ENCODE data around the gene PDE4D. TPM values are rescaled to one million over a fixed set of nuclear protein-coding genes. Genes with fewer than 3 reads are reported as not detected.
"Not testable (repeated sequence)": the region's sequence is repeated elsewhere in the genome, so short reads cannot be mapped to it uniquely, and the experiment has no call there.

Gene PDE4D
- total RNA-seq, 1 donor from 2014 or later = 85.8 TPM

DNA sequence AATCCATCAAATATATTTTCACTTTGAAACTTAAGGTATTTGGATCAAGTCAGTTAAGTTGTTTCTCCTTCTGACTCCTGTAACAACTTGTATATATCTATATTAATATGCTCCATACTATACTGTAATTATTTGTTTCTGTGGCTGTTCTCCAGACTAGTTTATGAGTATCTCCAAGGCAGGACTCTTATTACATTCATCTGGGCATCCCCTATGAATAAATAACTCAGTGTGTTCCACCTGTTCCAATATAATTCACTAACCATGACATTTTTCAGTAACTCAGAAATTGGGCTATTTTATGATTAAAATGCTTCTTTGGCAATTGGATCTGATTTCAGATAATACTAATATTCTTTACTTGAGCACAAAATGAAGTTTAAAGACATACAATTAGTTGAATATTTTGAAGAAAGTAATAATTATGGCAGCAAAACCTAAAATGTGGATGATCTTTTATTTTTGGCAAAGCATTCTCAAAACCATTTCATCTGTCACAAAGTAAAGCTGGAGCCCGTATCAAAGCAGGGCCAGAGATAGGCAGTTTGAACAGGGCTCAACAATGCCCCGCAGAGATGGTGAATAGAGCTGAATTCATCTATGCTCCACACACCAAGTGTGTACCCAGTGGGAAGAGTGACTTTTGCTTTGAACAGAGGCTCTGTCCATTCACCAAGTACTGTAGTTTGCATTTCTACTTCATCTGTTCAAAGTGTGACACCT, 314.3 kb downstream of the PDE4D start:
- H3K36me3 ChIP-seq = no peaks in the 10 kb centered on the region
- TF ChIP-seq, protein P1, sequence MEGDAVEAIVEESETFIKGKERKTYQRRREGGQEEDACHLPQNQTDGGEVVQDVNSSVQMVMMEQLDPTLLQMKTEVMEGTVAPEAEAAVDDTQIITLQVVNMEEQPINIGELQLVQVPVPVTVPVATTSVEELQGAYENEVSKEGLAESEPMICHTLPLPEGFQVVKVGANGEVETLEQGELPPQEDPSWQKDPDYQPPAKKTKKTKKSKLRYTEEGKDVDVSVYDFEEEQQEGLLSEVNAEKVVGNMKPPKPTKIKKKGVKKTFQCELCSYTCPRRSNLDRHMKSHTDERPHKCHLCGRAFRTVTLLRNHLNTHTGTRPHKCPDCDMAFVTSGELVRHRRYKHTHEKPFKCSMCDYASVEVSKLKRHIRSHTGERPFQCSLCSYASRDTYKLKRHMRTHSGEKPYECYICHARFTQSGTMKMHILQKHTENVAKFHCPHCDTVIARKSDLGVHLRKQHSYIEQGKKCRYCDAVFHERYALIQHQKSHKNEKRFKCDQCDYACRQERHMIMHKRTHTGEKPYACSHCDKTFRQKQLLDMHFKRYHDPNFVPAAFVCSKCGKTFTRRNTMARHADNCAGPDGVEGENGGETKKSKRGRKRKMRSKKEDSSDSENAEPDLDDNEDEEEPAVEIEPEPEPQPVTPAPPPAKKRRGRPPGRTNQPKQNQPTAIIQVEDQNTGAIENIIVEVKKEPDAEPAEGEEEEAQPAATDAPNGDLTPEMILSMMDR (IDR thresholded peaks at IDR 0.05) = no peak
- H3K27me3 ChIP-seq = no peaks in the 10 kb centered on the region
- intact Hi-C loops (cut with DNase I) = no loop called here
- DNase-seq (no peak), ATAC-seq (no peak)
- no peaks in the 10 kb centered on the region for H3K4me1 ChIP-seq
- no peaks in the 10 kb centered on the region for H3K9me3 ChIP-seq
- no peak overlapping the region for H3K27ac ChIP-seq
- H3K4me3 ChIP-seq = no peak overlapping the region

DNA sequence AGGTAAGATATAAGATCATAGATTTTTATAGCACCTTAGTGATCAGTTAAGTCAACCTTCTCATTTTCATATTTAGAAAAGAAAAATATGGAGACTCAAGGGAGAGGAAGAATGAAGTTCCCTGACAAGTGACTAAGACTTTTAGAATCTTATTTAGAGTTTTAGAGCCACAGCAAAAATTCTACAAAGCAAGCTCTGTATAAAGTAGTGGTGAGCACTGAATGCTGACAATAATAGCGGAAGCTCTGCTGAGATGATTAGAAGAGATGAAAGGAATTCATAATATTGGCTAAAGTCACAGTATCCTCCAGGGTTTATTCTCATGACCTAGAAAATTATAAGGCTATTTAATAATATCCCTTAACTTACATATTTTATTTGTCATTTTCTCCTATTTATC, 316.0 kb downstream of the PDE4D start:
- intact Hi-C loops (cut with DNase I) = no loop called here

DNA sequence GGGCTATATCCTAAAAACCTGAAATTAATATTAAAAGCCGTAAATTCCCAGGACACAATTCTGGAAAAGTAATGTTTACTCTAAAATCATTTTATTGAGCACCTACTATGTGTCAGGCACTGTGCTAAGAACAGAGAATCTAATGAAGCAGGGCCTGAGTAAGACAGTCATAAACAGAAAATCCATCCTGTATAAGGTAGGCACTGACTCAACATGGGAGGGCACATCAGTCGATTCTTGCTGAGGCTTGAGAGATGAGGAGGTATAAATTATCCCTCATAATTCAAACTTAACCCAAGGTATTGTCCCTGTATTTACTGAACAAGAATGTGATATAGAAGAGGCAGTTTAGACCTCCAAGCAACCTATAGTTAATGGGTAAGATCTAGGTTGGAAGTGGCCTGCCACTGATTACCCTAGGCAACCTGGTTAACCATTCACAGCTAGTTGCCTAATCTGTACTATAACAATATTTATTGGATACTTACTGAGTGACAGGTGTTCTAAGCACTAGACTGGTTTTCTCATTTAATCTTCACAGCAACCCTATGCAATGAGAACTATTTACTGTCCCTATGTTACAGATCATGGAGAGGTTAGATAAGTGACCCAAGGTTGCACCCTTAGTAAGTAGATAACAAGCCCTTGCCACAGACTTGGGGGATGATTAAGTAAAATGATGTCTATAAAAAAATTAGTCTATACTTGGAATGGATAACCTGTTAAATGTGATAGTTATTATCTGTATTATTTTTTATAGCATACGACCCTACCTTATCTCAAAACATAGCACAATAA, 317.7 kb downstream of the PDE4D start:
- no peaks in the 10 kb centered on the region for H3K9me3 ChIP-seq
- H3K27me3 ChIP-seq = no peaks in the 10 kb centered on the region
- intact Hi-C loops (cut with DNase I) = no loop called here
- TF ChIP-seq, protein P1 (IDR thresholded peaks at IDR 0.05) = no peak
- no peak for ATAC-seq
- no peaks in the 10 kb centered on the region for H3K4me1 ChIP-seq
- no peak overlapping the region for H3K27ac ChIP-seq
- no peak overlapping the region for H3K4me3 ChIP-seq
- no peak for DNase-seq
- H3K36me3 ChIP-seq = no peaks in the 10 kb centered on the region

More for the DNA sequence above, 316.0 kb downstream of the PDE4D start:
- Histone ChIP-seq H3K4me3 (no peak overlapping the region), H3K4me1 (no peaks in the 10 kb centered on the region), H3K36me3 (no peaks in the 10 kb centered on the region), H3K27ac (no peak overlapping the region), H3K9me3 (no peaks in the 10 kb centered on the region), H3K27me3 (no peaks in the 10 kb centered on the region)
- TF ChIP-seq, protein P1 (IDR thresholded peaks at IDR 0.05) = no peak
- DNase-seq = no peak
- ATAC-seq = no peak

DNA sequence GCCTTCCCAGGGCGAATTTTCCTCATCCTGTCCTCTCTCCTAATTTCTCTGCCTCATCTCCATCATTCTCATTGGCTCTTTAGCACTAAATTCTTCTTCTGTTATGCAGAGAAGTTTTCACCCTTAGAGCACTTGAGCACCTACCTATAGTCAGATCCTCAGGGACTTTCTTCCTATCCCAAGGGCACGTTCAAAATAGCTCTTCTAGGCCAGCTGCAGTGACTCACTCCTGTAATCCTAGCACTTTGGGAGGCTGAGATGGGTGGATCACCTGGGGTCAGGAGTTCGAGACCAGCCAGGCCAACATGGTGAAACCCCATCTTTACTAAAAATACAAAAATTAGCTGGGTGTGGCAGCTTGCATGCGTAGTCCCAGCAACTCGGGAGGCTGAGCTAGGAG, 320.0 kb downstream of the PDE4D start:
- ATAC-seq; H3K27ac ChIP-seq; intact Hi-C loops (cut with DNase I): not testable (repeated sequence)

DNA sequence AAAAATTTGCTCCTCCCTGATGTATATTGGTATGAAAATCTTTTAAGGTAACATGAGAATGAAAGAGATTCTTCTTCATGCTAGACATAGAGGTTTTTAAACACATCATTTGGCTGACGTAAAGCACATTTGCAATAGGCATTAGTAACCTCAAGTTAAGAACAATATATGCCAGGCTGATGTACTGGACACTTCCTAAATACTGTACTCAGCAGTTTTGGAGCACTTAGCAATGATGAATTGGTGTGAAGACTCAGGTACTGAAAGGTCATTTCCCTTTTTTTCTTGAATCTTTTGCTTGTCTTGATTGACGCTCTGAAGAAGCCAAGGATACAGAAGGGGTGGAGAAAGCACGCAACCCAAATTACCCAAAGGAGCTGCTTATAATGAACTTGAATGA, 322.5 kb downstream of the PDE4D start:
- H3K4me3 ChIP-seq = no peak overlapping the region
- no peak for ATAC-seq
- no peaks in the 10 kb centered on the region for H3K4me1 ChIP-seq
- H3K27me3 ChIP-seq = no peaks in the 10 kb centered on the region
- no peaks in the 10 kb centered on the region for H3K9me3 ChIP-seq
- H3K36me3 ChIP-seq = no peaks in the 10 kb centered on the region
- TF ChIP-seq, protein P1 (IDR thresholded peaks at IDR 0.05) = no peak
- DNase-seq = no peak
- intact Hi-C loops (cut with DNase I) = no loop called here
- no peak overlapping the region for H3K27ac ChIP-seq

More for the DNA sequence above, 320.0 kb downstream of the PDE4D start:
- H3K4me1 ChIP-seq, H3K4me3 ChIP-seq, H3K36me3 ChIP-seq, H3K9me3 ChIP-seq, DNase-seq, H3K27me3 ChIP-seq: not testable (repeated sequence)

Measured in upper lobe of right lung (tissue), 1 donor.